H1 (cell line): ENCODE data around the gene ABHD12. TPM values are rescaled to one million over a fixed set of nuclear protein-coding genes. Genes with fewer than 3 reads are reported as not detected.

ENCODE experiments used
- CTCF ChIA-PET: fragments of 300-600 bp; sonication (Branson Sonifier 250); formaldehyde crosslinking; loops from one replicate; lab custom pipeline; 2021; ENCODE audit not compliant: partially characterized antibody; lab: Charles Lee
- POLR2A ChIA-PET: fragments of 300-600 bp; sonication (Branson Sonifier 250); formaldehyde crosslinking; loops from one replicate; lab custom pipeline; 2021; ENCODE audit warnings: inconsistent platforms; ENCODE audit not compliant: partially characterized antibody; lab: Charles Lee
- DNase-seq, 2 experiments: peaks; one replicate each; pipeline versions ENCODE4 v3.0.0 to v3.0.0-alpha.2; 2010 to 2022; ENCODE audit warnings: low spot score in 2 of 2, low read depth in 1 of 2, mixed read lengths in 1 of 2
- FAIRE-seq: peaks from 2 replicates; lab custom pipeline; 2011; peaks lifted over from hg19 to GRCh38; lab: Jason Lieb, UNC
- H2AFZ ChIP-seq: 2 replicates; pipeline ENCODE4 v1.8.1; 2012; ENCODE audit warnings: low read length, inconsistent platforms
- H2AK5ac ChIP-seq: 2 replicates; pipeline ENCODE4 v1.6.1; 2013; ENCODE audit warnings: low read depth, low read length
- H2BK120ac ChIP-seq: replicated peaks from 2 replicates; pipeline ENCODE3; 2013; ENCODE audit warnings: low read depth, low read length, inconsistent platforms
- H2BK12ac ChIP-seq: 2 replicates; pipeline ENCODE4 v1.6.1; 2013; ENCODE audit warnings: low read depth, low read length
- H2BK15ac ChIP-seq: 2 replicates; pipeline ENCODE4 v1.6.1; 2013; ENCODE audit warnings: low read length
- H2BK20ac ChIP-seq: 2 replicates; pipeline ENCODE4 v1.6.1; 2013; ENCODE audit warnings: low read length
- H2BK5ac ChIP-seq: 2 replicates; pipeline ENCODE4 v1.6.1; 2013; ENCODE audit warnings: low read depth, low read length
- H3K14ac ChIP-seq: 2 replicates; pipeline ENCODE4 v1.6.1; 2013; ENCODE audit warnings: inconsistent platforms; ENCODE audit not compliant: insufficient read length
- H3K18ac ChIP-seq: 2 replicates; pipeline ENCODE4 v1.6.1; 2013; ENCODE audit warnings: low read length; ENCODE audit errors: extremely low read depth
- H3K23ac ChIP-seq: 2 replicates; pipeline ENCODE4 v1.6.1; 2013; ENCODE audit warnings: inconsistent platforms; ENCODE audit not compliant: insufficient read length
- H3K23me2 ChIP-seq: 2 replicates; pipeline ENCODE4 v1.6.1; 2013; ENCODE audit warnings: low read depth, low read length
- H3K27ac ChIP-seq: 2 replicates; pipeline ENCODE4 v1.6.1; 2011; ENCODE audit warnings: low read depth, low read length, inconsistent platforms
- H3K27me3 ChIP-seq, 4 experiments: replicated peaks in 1 of 4; 1 replicate in 1 of 4; 2 replicates in 3 of 4; pipeline versions ENCODE4 v1.6.1 to v1.8.1; 2011 to 2013; ENCODE audit warnings: low read length in 3 of 4, mild to moderate bottlenecking in 3 of 4, inconsistent platforms in 2 of 4, mixed read lengths in 2 of 4, moderate library complexity in 1 of 4; ENCODE audit not compliant: control insufficient read depth in 3 of 4, insufficient read depth in 3 of 4; ENCODE audit errors: extremely low read depth in 1 of 4
- H3K36me3 ChIP-seq, 4 experiments: 2 replicates each; pipeline versions ENCODE4 v1.6.1 to v1.8.1; 2011 to 2013; ENCODE audit warnings: mild to moderate bottlenecking in 4 of 4, low read length in 3 of 4, moderate library complexity in 2 of 4, control low read depth in 1 of 4, inconsistent platforms in 1 of 4; ENCODE audit not compliant: insufficient read depth in 4 of 4, control insufficient read depth in 2 of 4
- H3K4ac ChIP-seq: replicated peaks from 2 replicates; pipeline ENCODE3; 2013; ENCODE audit warnings: low read length, low read depth, mixed read lengths, inconsistent platforms; ENCODE audit not compliant: insufficient read length
- H3K4me1 ChIP-seq, 4 experiments: replicated peaks in 1 of 4; 1 replicate in 1 of 4; 2 replicates in 3 of 4; pipeline versions ENCODE4 v1.6.1 to v1.8.1; 2011 to 2013; ENCODE audit warnings: low read length in 3 of 4, inconsistent platforms in 2 of 4, mixed read lengths in 1 of 4; ENCODE audit not compliant: insufficient read depth in 4 of 4, control insufficient read depth in 3 of 4
- H3K4me2 ChIP-seq, 2 experiments: 2 replicates each; pipeline versions ENCODE4 v1.6.1 to v1.8.1; 2011 to 2013; ENCODE audit warnings: low read depth in 2 of 2, low read length in 2 of 2, control low read depth in 1 of 2, inconsistent platforms in 1 of 2, mild to moderate bottlenecking in 1 of 2; ENCODE audit not compliant: insufficient read depth in 1 of 2
- H3K4me3 ChIP-seq, 4 experiments: fragments of 200-600, 300-600 bp in 1 of 4; sonication (generic), shearing (Covaris generic), sonication (Bioruptor Twin) in 1 of 4; 2 replicates each; pipeline versions ENCODE4 v1.5.1 to v1.8.1; 2011 to 2016; ENCODE audit warnings: low read length in 4 of 4, low read depth in 3 of 4, control low read depth in 2 of 4, inconsistent platforms in 2 of 4, mild to moderate bottlenecking in 2 of 4, mixed read lengths in 1 of 4, moderate library complexity in 1 of 4; ENCODE audit not compliant: insufficient read depth in 2 of 4; ENCODE audit errors: extremely low read depth in 1 of 4
- H3K56ac ChIP-seq: replicated peaks from 2 replicates; pipeline ENCODE3; 2013; ENCODE audit warnings: low read depth, mild to moderate bottlenecking, mixed read lengths, low read length, inconsistent platforms; ENCODE audit not compliant: insufficient read length
- H3K79me1 ChIP-seq: 2 replicates; pipeline ENCODE4 v1.6.1; 2013; ENCODE audit warnings: low read depth, low read length, control low read depth
- H3K79me2 ChIP-seq, 2 experiments: 2 replicates each; pipeline versions ENCODE4 v1.6.1 to v1.8.1; 2012 to 2013; ENCODE audit warnings: low read length in 2 of 2, mild to moderate bottlenecking in 2 of 2, inconsistent platforms in 1 of 2; ENCODE audit not compliant: insufficient read depth in 2 of 2, control insufficient read depth in 1 of 2
- H3K9ac ChIP-seq, 4 experiments: replicated peaks in 1 of 4; 1 replicate in 1 of 4; 2 replicates in 3 of 4; pipeline versions ENCODE4 v1.6.1 to v1.8.1; 2011 to 2013; ENCODE audit warnings: low read depth in 3 of 4, low read length in 3 of 4, control low read depth in 2 of 4, mild to moderate bottlenecking in 2 of 4, moderate library complexity in 2 of 4, inconsistent platforms in 1 of 4; ENCODE audit errors: extremely low read depth in 1 of 4
- H3K9me3 ChIP-seq, 2 experiments: 2 replicates each; pipeline versions ENCODE4 v1.6.1 to v1.8.1; 2012 to 2013; ENCODE audit warnings: mild to moderate bottlenecking in 2 of 2, moderate library complexity in 2 of 2, control low read depth in 1 of 2, inconsistent platforms in 1 of 2, low read depth in 1 of 2, low read length in 1 of 2, mixed read lengths in 1 of 2; ENCODE audit not compliant: insufficient read depth in 2 of 2
- H4K20me1 ChIP-seq, 2 experiments: replicated peaks in 1 of 2; 2 replicates each; pipeline versions ENCODE3 to v1.8.1; 2011 to 2013; ENCODE audit warnings: inconsistent platforms in 2 of 2, low read length in 2 of 2, mild to moderate bottlenecking in 1 of 2; ENCODE audit not compliant: insufficient read depth in 2 of 2, control insufficient read depth in 1 of 2
- H4K5ac ChIP-seq: 2 replicates; pipeline ENCODE4 v1.6.1; 2013; ENCODE audit warnings: low read length, low read depth, mixed read lengths, inconsistent platforms; ENCODE audit not compliant: insufficient read length
- H4K8ac ChIP-seq: 2 replicates; pipeline ENCODE4 v1.8.0; 2013; ENCODE audit warnings: mild to moderate bottlenecking, moderate library complexity, low read length, inconsistent platforms; ENCODE audit not compliant: insufficient read depth; ENCODE audit errors: extremely low read depth
- H4K91ac ChIP-seq: replicated peaks from 2 replicates; pipeline ENCODE3; 2013; ENCODE audit warnings: low read length, mixed read lengths, inconsistent platforms; ENCODE audit not compliant: insufficient read length
- CEBPB ChIP-seq: IDR thresholded peaks from 2 replicates; pipeline ENCODE4 v1.6.1; 2012; ENCODE audit warnings: low read depth, low read length
- EP300 ChIP-seq, 2 experiments: IDR thresholded peaks; 1 replicate in 1 of 2; 2 replicates in 1 of 2; pipeline ENCODE4 v1.6.1; 2011 to 2012; ENCODE audit warnings: low read depth in 2 of 2, low read length in 2 of 2, mild to moderate bottlenecking in 2 of 2, borderline replicate concordance in 1 of 2, inconsistent platforms in 1 of 2, moderate library complexity in 1 of 2
- MAFK ChIP-seq: IDR thresholded peaks from 2 replicates; pipeline ENCODE4 v1.6.1; 2012; ENCODE audit warnings: low read depth, mild to moderate bottlenecking, improper control_type of control experiment, low read length
- MAX ChIP-seq: IDR thresholded peaks from 2 replicates; pipeline ENCODE4 v1.6.1; 2012; ENCODE audit warnings: inconsistent platforms
- WGBS, 2 experiments: shearing (Covaris generic) in 1 of 2; methylation state at CpG; one replicate each; pipeline versions ENCODE4 v1.1.6 to v1.1.7; 2013 to 2015; ENCODE audit warnings: low lambda C conversion rate in 2 of 2, mixed read lengths in 2 of 2, inconsistent platforms in 1 of 2, low coverage in 1 of 2, missing lambda C conversion rate in 1 of 2; ENCODE audit not compliant: insufficient replicate concordance in 2 of 2, insufficient coverage in 1 of 2, insufficient read length in 1 of 2; ENCODE audit errors: extremely low coverage in 1 of 2, missing lambda C conversion rate in 1 of 2; 5-methylcytosine and 5-hydroxymethylcytosine counted together
- polyA plus RNA-seq, 7 experiments: library from polyadenylated mRNA; depleted of rRNA in 3 of 7; stranded (reverse) in 5 of 7; unstranded in 2 of 7; fragments of >200 nt in 5 of 7; fragments of 200-250 nt in 2 of 7; gene quantifications; 1 replicate in 5 of 7; 2 replicates in 1 of 7; 4 replicates in 1 of 7; pipeline versions ENCODE4 v1.2.1 to v1.2.3, GENCODE V29; 2011 to 2013; ENCODE audit warnings: missing spikeins in 2 of 7, mixed read lengths in 2 of 7
- total RNA-seq: library from RNA; stranded (reverse); fragmentation: NEBNext Ultra II Directional; extraction: Animal tissue kit (Norgen Biotek cat#: 25700); gene quantifications from 2 replicates; pipeline ENCODE4 v1.2.1, GENCODE V29; 2021

The ABHD12 gene
- total and polyA plus RNA-seq, 2 of the 8 experiments (the other 6 are each of a cell fraction or from before 2014, with no cell fraction given) = 31.3 to 59.5 TPM

GRCh38 chr20:25369529-25369928 is 21.1 kb downstream of the ABHD12 start:
- Histone ChIP-seq H3K23ac (no peak overlapping the region), H3K18ac (no peak overlapping the region), H3K27me3 (no peaks in the 10 kb centered on the region), H2BK15ac (peak overlapping the region; percentile 93; the same call in 1 of the 2 replicates), H3K14ac (no peak overlapping the region), H3K36me3 (no peaks in the 10 kb centered on the region), H3K9me3 (no peaks in the 10 kb centered on the region), H2AFZ (no peak overlapping the region), H4K20me1 (peaks cover 4 to 7% of the 10 kb centered on the region in 2 experiments), H4K91ac (no peak overlapping the region), H4K5ac (no peak overlapping the region), H3K27ac (no peak overlapping the region), H3K56ac (no peak overlapping the region), H3K79me2 (peaks cover 0 to 80% of the 10 kb centered on the region in 2 experiments; a peak in 3 of 4 replicates), H3K4me3 (no peak overlapping the region), H3K79me1 (peaks cover 8% of the 10 kb centered on the region), H3K4me2 (no peak overlapping the region), H2BK120ac (no peak overlapping the region), H2BK20ac (no peak overlapping the region), H2BK12ac (no peak overlapping the region), H4K8ac (no peak overlapping the region), H3K4me1 (peaks cover 0 to 3% (median 2%) of the 10 kb centered on the region in 4 experiments; a peak in 4 of 7 replicates), H2AK5ac (peak overlapping the region; percentile 66; the same call in 1 of the 2 replicates), H3K23me2 (no peaks in the 10 kb centered on the region), H3K9ac (no peak overlapping the region), H3K4ac (no peak overlapping the region), H2BK5ac (no peak overlapping the region)
- FAIRE-seq = no peak
- ChIA-PET POLR2A (interaction anchor here (0.6 to 1.6 kb wide), 4 partner anchors 11 to 70 kb away, joined by 3 to 6 read pairs (median 4); partner anchors contain the start of gene GINS1), CTCF (interaction anchor here (0.8 to 2.5 kb wide), 4 partner anchors 17 to 181 kb away, joined by 3 to 5 read pairs (median 4); no protein-coding TSS in a partner anchor)
- WGBS, 2 experiments = 93% methylated on average over 8 of the region's 8 CpGs; no CpG with 5 or more reads in 1 of the 2 experiments
- TF ChIP-seq CEBPB (peak; percentile 78; the same call in 1 of the 2 replicates), MAX (no peak), MAFK (no peak), EP300 (IDR thresholded peaks at IDR 0.05; ENCODE audit: borderline replicate concordance in 1 of 2, low read depth in 2 of 2, low read length in 2 of 2) (no peak)
- no peak for DNase-seq
